H9 (cell line): Measurements from ENCODE around the gene ACTR10. TPM values are rescaled to one million over a fixed set of nuclear protein-coding genes. Genes with fewer than 3 reads are reported as not detected.

Experiments used
- DNase-seq: peaks from one replicate; pipeline ENCODE4 v3.0.0-alpha.2; 2017
- H2AFZ ChIP-seq: one replicate; pipeline ENCODE4 v1.6.1; 2013; ENCODE audit warnings: mild to moderate bottlenecking, low read length, control low read depth, moderate library complexity
- H2AK5ac ChIP-seq: 2 replicates; pipeline ENCODE4 v1.6.1; 2013; ENCODE audit warnings: low read length, control low read depth, mixed read lengths; ENCODE audit not compliant: insufficient read length
- H2BK120ac ChIP-seq: one replicate; pipeline ENCODE4 v1.6.1; 2013; ENCODE audit warnings: low read depth, mild to moderate bottlenecking, low read length, control low read depth, inconsistent platforms; ENCODE audit not compliant: poor library complexity, severe bottlenecking
- H2BK12ac ChIP-seq: 2 replicates; pipeline ENCODE4 v1.6.1; 2013; ENCODE audit warnings: low read length, control low read depth, mixed read lengths, low read depth; ENCODE audit not compliant: insufficient read length
- H2BK15ac ChIP-seq: 2 replicates; pipeline ENCODE4 v1.6.1; 2013; ENCODE audit warnings: low read depth, low read length, control low read depth
- H2BK20ac ChIP-seq: one replicate; pipeline ENCODE4 v1.6.1; 2013; ENCODE audit warnings: low read depth, mild to moderate bottlenecking, low read length, control low read depth, inconsistent platforms; ENCODE audit not compliant: poor library complexity, severe bottlenecking
- H2BK5ac ChIP-seq: 2 replicates; pipeline ENCODE4 v1.6.1; 2013; ENCODE audit warnings: low read length, control low read depth, mixed read lengths; ENCODE audit not compliant: insufficient read length
- H3K14ac ChIP-seq: 2 replicates; pipeline ENCODE4 v1.6.1; 2013; ENCODE audit warnings: low read length, control low read depth; ENCODE audit not compliant: insufficient read depth
- H3K18ac ChIP-seq: 2 replicates; pipeline ENCODE4 v1.6.1; 2013; ENCODE audit warnings: low read depth, mild to moderate bottlenecking, mixed read lengths, low read length, control low read depth; ENCODE audit not compliant: insufficient read length
- H3K23ac ChIP-seq: 2 replicates; pipeline ENCODE4 v1.6.1; 2013; ENCODE audit warnings: low read length, control low read depth, mixed read lengths, low read depth; ENCODE audit not compliant: insufficient read length
- H3K23me2 ChIP-seq: 2 replicates; pipeline ENCODE4 v1.6.1; 2013; ENCODE audit warnings: low read depth, mild to moderate bottlenecking, mixed read lengths, low read length, control low read depth; ENCODE audit not compliant: insufficient read length, poor library complexity, severe bottlenecking
- H3K27ac ChIP-seq: 2 replicates; pipeline ENCODE4 v1.5.1; 2013; ENCODE audit warnings: low read length, control low read depth, mixed read lengths, low read depth; ENCODE audit not compliant: insufficient read length
- H3K27me3 ChIP-seq: 2 replicates; pipeline ENCODE4 v1.6.1; 2013; ENCODE audit warnings: low read length, control low read depth, inconsistent platforms; ENCODE audit not compliant: insufficient read depth
- H3K4ac ChIP-seq: 2 replicates; pipeline ENCODE4 v1.6.1; 2013; ENCODE audit warnings: low read depth, mild to moderate bottlenecking, control low read depth, inconsistent platforms, low read length, moderate library complexity
- H3K4me1 ChIP-seq: 2 replicates; pipeline ENCODE4 v1.6.1; 2013; ENCODE audit warnings: low read length, control low read depth, inconsistent platforms; ENCODE audit not compliant: insufficient read depth
- H3K4me2 ChIP-seq: 2 replicates; pipeline ENCODE4 v1.6.1; 2013; ENCODE audit warnings: low read length, control low read depth, mixed read lengths; ENCODE audit not compliant: insufficient read length, insufficient read depth
- H3K56ac ChIP-seq: 2 replicates; pipeline ENCODE4 v1.6.1; 2013; ENCODE audit warnings: low read depth, mild to moderate bottlenecking, mixed read lengths, low read length, control low read depth; ENCODE audit not compliant: insufficient read length
- H3K79me1 ChIP-seq: 2 replicates; pipeline ENCODE4 v1.6.1; 2013; ENCODE audit warnings: low read depth, mild to moderate bottlenecking, moderate library complexity, low read length, control low read depth, inconsistent platforms; ENCODE audit not compliant: insufficient read depth, poor library complexity, severe bottlenecking
- H3K79me2 ChIP-seq: 2 replicates; pipeline ENCODE4 v1.6.1; 2013; ENCODE audit warnings: low read length, control low read depth, inconsistent platforms; ENCODE audit not compliant: insufficient read depth
- H3K9ac ChIP-seq: 2 replicates; pipeline ENCODE4 v1.6.1; 2013; ENCODE audit warnings: low read length, control low read depth, mixed read lengths; ENCODE audit not compliant: insufficient read length; ENCODE audit errors: extremely low read depth
- H3K9me3 ChIP-seq: one replicate; pipeline ENCODE4 v1.6.1; 2013; ENCODE audit warnings: low read depth, low read length, inconsistent platforms; ENCODE audit not compliant: control insufficient read depth
- H3T11ph ChIP-seq: one replicate; pipeline ENCODE4 v1.6.1; 2013; ENCODE audit warnings: mild to moderate bottlenecking, low read length, control low read depth, inconsistent platforms
- H4K20me1 ChIP-seq: one replicate; pipeline ENCODE4 v1.6.1; 2013; ENCODE audit not compliant: control insufficient read depth, insufficient read length, insufficient read depth
- H4K5ac ChIP-seq: 2 replicates; pipeline ENCODE4 v1.6.1; 2013; ENCODE audit warnings: low read depth, mild to moderate bottlenecking, mixed read lengths, low read length, control low read depth; ENCODE audit not compliant: insufficient read length
- H4K8ac ChIP-seq: replicated peaks from 2 replicates; pipeline ENCODE4 v1.6.1; 2013; ENCODE audit warnings: low read length, control low read depth, mixed read lengths, low read depth; ENCODE audit not compliant: insufficient read length
- H4K91ac ChIP-seq: 2 replicates; pipeline ENCODE4 v1.6.1; 2013; ENCODE audit warnings: low read depth, mild to moderate bottlenecking, moderate library complexity, mixed read lengths, low read length, control low read depth; ENCODE audit not compliant: insufficient read length
- H3K27ac Mint-ChIP-seq, 3 experiments: 2 replicates in 2 of 3; 3 replicates in 1 of 3; pipeline ENCODE4 v1.8.0; 2020 to 2021; ENCODE audit warnings: mixed read lengths in 3 of 3, mild to moderate bottlenecking in 1 of 3, moderate library complexity in 1 of 3
- H3K27me3 Mint-ChIP-seq: 2 replicates; pipeline ENCODE4 v1.8.0; 2021; ENCODE audit warnings: low read depth, mild to moderate bottlenecking, moderate library complexity, mixed read lengths
- H3K36me3 Mint-ChIP-seq, 3 experiments: 2 replicates in 2 of 3; 3 replicates in 1 of 3; pipeline ENCODE4 v1.8.0; 2020 to 2021; ENCODE audit warnings: low read depth in 3 of 3, mixed read lengths in 3 of 3; ENCODE audit not compliant: insufficient read depth in 1 of 3
- H3K4me1 Mint-ChIP-seq, 2 experiments: 2 replicates each; pipeline ENCODE4 v1.8.0; 2020; ENCODE audit warnings: mixed read lengths in 2 of 2
- H3K4me3 Mint-ChIP-seq, 2 experiments: 2 replicates in 1 of 2; 3 replicates in 1 of 2; pipeline ENCODE4 v1.8.0; 2020 to 2021; ENCODE audit warnings: mild to moderate bottlenecking in 2 of 2, mixed read lengths in 2 of 2, moderate library complexity in 1 of 2
- H3K9me3 Mint-ChIP-seq, 2 experiments: 2 replicates in 1 of 2; 3 replicates in 1 of 2; pipeline ENCODE4 v1.8.0; 2020; ENCODE audit warnings: mild to moderate bottlenecking in 2 of 2, mixed read lengths in 2 of 2, moderate library complexity in 1 of 2
- CTCF ChIP-seq: fragments of 200-600 bp; sonication (generic); conservative IDR thresholded peaks from 3 replicates; pipeline ENCODE4 v1.8.0; 2021; ENCODE audit warnings: antibody characterized with exemption, mild to moderate bottlenecking
- WGBS: extraction: QIAGEN DNeasy Blood & Tissue Kit; methylation state at CpG from one replicate; pipeline ENCODE4 v1.1.7; 2013; ENCODE audit warnings: missing lambda C conversion rate, low lambda C conversion rate, mixed read lengths; ENCODE audit not compliant: insufficient read length; ENCODE audit errors: extremely low coverage; 5-methylcytosine and 5-hydroxymethylcytosine counted together
- total RNA-seq: library from RNA; stranded (reverse); gene quantifications from 2 replicates; pipeline ENCODE4 v1.2.1, GENCODE V29; 2021

ACTR10 gene
- total RNA-seq, 1 experiment from 2014 or later, result 41.0 TPM

- no peak overlapping the region for H2BK120ac ChIP-seq
- H3K4me3 Mint-ChIP-seq, result no peak overlapping the region
- H3K4me1 ChIP-seq, result no peaks in the 10 kb centered on the region
- H2BK20ac ChIP-seq, result no peak overlapping the region
- no peaks in the 10 kb centered on the region for H3K27me3 ChIP-seq
- peaks cover 13 to 20% of the 10 kb centered on the region in 2 experiments for H3K4me1 Mint-ChIP-seq
- no peaks in the 10 kb centered on the region for H3K23me2 ChIP-seq
- no peaks in the 10 kb centered on the region for H3K79me1 ChIP-seq
- no peaks in the 10 kb centered on the region for H3K9me3 ChIP-seq
- no peak overlapping the region for H3K4me2 ChIP-seq
- no peak overlapping the region for H2BK12ac ChIP-seq
- H3K4ac ChIP-seq, result no peak overlapping the region
- no peaks in the 10 kb centered on the region for H4K20me1 ChIP-seq
- no peaks in the 10 kb centered on the region for H3K27me3 Mint-ChIP-seq
- no peak overlapping the region for H3T11ph ChIP-seq
- peak overlapping the region in 1 of 3 experiments; percentile 2; a peak in 1 of 7 replicates for H3K27ac Mint-ChIP-seq
- no peak overlapping the region for H2BK5ac ChIP-seq
- H3K56ac ChIP-seq, result no peak overlapping the region
- H4K8ac ChIP-seq, result no peak overlapping the region
- no peak overlapping the region for H2AK5ac ChIP-seq
- no peak overlapping the region for H2BK15ac ChIP-seq
- no peak overlapping the region for H4K91ac ChIP-seq
- DNase-seq, result no peak
- TF ChIP-seq CTCF, result no peak
- no peak overlapping the region for H2AFZ ChIP-seq
- H3K27ac ChIP-seq, result no peak overlapping the region
- no peaks in the 10 kb centered on the region for H3K36me3 Mint-ChIP-seq
- no peaks in the 10 kb centered on the region for H3K9me3 Mint-ChIP-seq
- no peak overlapping the region for H3K14ac ChIP-seq
- H3K9ac ChIP-seq, result no peak overlapping the region
- no CpG with 5 or more reads among the region's 5 CpGs for WGBS
- H3K18ac ChIP-seq, result no peak overlapping the region
- no peak overlapping the region for H4K5ac ChIP-seq
- H3K79me2 ChIP-seq, result no peaks in the 10 kb centered on the region
- no peak overlapping the region for H3K23ac ChIP-seq
These were observed 32.1 kb upstream of the ACTR10 start for GRCh38 chr14:58167891-58168290.
